ENCODE data around the gene TMA7.

DNA sequence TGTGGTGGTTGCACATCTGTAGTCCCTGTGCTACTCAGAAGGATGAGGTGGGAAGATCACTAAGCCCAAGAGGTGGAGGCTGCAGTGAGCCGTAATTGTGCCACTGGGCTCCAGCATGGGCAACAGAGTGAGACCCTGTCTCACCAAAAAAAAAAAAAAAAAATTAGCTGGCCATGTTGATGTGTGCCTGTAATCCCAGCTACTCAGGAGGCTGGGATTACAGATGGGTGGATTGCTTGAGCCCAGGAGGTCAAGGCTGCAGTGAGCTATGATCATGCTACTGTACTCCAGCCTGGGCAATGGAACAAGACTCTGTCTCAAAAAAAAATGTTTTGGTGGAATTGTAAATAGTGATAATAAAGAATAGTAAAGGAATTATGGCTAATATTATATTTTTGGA is 16.4 kb downstream of the TMA7 start:
- TF ChIP-seq, protein P1, sequence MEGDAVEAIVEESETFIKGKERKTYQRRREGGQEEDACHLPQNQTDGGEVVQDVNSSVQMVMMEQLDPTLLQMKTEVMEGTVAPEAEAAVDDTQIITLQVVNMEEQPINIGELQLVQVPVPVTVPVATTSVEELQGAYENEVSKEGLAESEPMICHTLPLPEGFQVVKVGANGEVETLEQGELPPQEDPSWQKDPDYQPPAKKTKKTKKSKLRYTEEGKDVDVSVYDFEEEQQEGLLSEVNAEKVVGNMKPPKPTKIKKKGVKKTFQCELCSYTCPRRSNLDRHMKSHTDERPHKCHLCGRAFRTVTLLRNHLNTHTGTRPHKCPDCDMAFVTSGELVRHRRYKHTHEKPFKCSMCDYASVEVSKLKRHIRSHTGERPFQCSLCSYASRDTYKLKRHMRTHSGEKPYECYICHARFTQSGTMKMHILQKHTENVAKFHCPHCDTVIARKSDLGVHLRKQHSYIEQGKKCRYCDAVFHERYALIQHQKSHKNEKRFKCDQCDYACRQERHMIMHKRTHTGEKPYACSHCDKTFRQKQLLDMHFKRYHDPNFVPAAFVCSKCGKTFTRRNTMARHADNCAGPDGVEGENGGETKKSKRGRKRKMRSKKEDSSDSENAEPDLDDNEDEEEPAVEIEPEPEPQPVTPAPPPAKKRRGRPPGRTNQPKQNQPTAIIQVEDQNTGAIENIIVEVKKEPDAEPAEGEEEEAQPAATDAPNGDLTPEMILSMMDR (IDR thresholded peaks at IDR 0.05): no peak
- TF ChIP-seq POLR2AphosphoS5 (IDR thresholded peaks at IDR 0.05): no peak
